Measurements from ENCODE around the gene TMEM44. TPM values are rescaled to one million over a fixed set of nuclear protein-coding genes. Genes with fewer than 3 reads are reported as not detected.
A peak's percentile ranks its signal among the peaks of the same experiment; 100 is the strongest.

TMEM44 gene
- total and polyA plus RNA-seq, 9 of the 15 experiments (the other 6 are each of a cell fraction or from before 2014, with no cell fraction given): 0.53 to 18.1 (median 11.3) TPM

DNA sequence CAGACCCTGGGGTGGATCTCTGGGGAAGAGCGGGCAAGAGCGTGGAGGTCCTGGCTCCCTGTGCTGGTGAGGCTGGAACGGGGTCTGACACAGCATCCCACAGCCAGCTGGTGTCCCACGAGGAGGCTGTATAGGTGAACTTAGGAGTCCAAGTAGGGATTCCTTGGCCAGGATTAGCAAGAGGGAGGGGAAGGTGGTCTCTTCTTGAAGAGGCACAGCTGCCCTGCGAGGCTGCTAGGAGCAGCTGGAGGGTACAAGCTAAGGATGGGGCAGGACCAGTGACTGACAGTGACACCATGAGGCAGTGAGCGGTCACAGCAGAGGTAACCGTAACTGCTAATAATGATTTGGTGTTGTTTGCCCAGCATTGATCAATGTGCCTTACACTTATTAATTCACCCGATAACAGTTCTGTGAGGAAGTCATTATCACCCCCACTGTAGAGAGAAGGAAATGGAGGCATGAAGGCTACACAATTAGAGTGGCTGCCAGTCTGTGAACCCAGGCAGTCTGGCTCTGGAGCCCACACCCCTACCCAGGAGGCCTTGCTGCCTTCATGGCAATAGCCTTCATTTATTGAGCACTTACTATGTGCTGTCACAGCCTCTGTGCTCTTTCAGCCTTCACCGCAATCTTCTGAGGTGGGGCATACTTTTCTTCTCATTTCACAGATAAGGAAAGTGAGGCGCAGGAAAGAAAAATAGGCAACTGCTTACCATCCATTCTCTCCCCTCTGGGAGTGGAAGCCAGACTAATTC lies 59.4 kb downstream of the TMEM44 start:
- Histone ChIP-seq H3K79me2 (ENCODE audit: control insufficient read depth, insufficient read depth, low read length) (no peaks in the 10 kb centered on the region), H3K4me3 (no peak overlapping the region), H3K4me1 (replicated peaks in 1 of 2; ENCODE audit: control insufficient read depth in 2 of 2, insufficient read depth in 2 of 2, low read length in 2 of 2) (peaks cover 39 to 53% of the 10 kb centered on the region in 2 experiments), H3K9ac (ENCODE audit: insufficient read depth in 1 of 2, low read depth in 2 of 2, low read length in 2 of 2) (peak overlapping the region in 1 of 2 experiments; percentile 39; a peak in 1 of 4 replicates), H3K27ac (ENCODE audit: extremely low read depth, low read depth, low read length) (no peak overlapping the region), H3K9me1 (ENCODE audit: control insufficient read depth, insufficient read depth, low read length) (peaks cover 2% of the 10 kb centered on the region), H3K36me3 (ENCODE audit: control insufficient read depth, insufficient read depth, low read length) (no peaks in the 10 kb centered on the region), H3K4me2 (ENCODE audit: insufficient read depth, low read length) (no peak overlapping the region; the same call in 1 of the 2 replicates), H4K20me1 (replicated peaks; ENCODE audit: control insufficient read depth, insufficient read depth, low read length) (no peaks in the 10 kb centered on the region), H3K27me3 (ENCODE audit: control insufficient read depth in 2 of 2, insufficient read depth in 2 of 2, low read length in 2 of 2) (no peaks in the 10 kb centered on the region), H3K9me3 (replicated peaks; ENCODE audit: control insufficient read depth, insufficient read depth, low read depth, low read length) (no peaks in the 10 kb centered on the region), H2AFZ (ENCODE audit: low read depth, low read length) (no peak overlapping the region)
- intact Hi-C loops (cut with micrococcal nuclease) (loop anchor here (1.0 to 5.0 kb wide), 3 partner anchors 53 to 242 kb away; no protein-coding TSS in a partner anchor), in situ Hi-C loops (cut with MboI) (no loop called here)
- ChIA-PET CTCF (ENCODE audit: low intra/inter-chr PET ratio) (interaction anchor here (0.6 to 1.0 kb wide), 3 partner anchors 97 to 102 kb away, joined by 3 to 5 read pairs (median 4); no protein-coding TSS in a partner anchor), POLR2A (interaction anchor here (0.8 to 1.0 kb wide), 2 partner anchors 18 to 84 kb away, joined by 4 read pairs; no protein-coding TSS in a partner anchor)
- peak; percentile 80 for ATAC-seq
- WGBS (ENCODE audit: insufficient coverage, low coverage, missing lambda C conversion rate): 25% methylated on average over 8 of the region's 10 CpGs
- peak; percentile 84 for FAIRE-seq
- BruUV-seq (replicated peaks): no TSS peak
- DNase-seq (ENCODE audit: extremely low read depth in 1 of 4, low spot score in 3 of 4): peak; percentile 33 to 70 (median 56)
- TF ChIP-seq SMC3 (conservative IDR thresholded peaks at IDR 0.05; ENCODE audit: insufficient read depth, low read depth, low read length) (peak; percentile 56; the same call in 1 of the 2 replicates), HNRNPK (IDR thresholded peaks at IDR 0.05; ENCODE audit: low read depth, low read length, poor library complexity, severe bottlenecking) (no peak), NR3C1 (CRISPR knock-in tag; IDR thresholded peaks at IDR 0.05) (no peak), MECOM (CRISPR knock-in tag; IDR thresholded peaks at IDR 0.05) (no peak), SMARCA4 (IDR thresholded peaks at IDR 0.05) (no peak), GATAD2A (IDR thresholded peaks at IDR 0.05) (no peak), ZNF121 (CRISPR knock-in tag; conservative IDR thresholded peaks at IDR 0.05) (no peak), ZNF347 (CRISPR knock-in tag; IDR thresholded peaks at IDR 0.05; ENCODE audit: low read depth) (no peak), SAFB2 (IDR thresholded peaks at IDR 0.05; ENCODE audit: borderline replicate concordance, low read depth, low read length, severe bottlenecking) (no peak)
- TF ChIP-seq, protein P1, sequence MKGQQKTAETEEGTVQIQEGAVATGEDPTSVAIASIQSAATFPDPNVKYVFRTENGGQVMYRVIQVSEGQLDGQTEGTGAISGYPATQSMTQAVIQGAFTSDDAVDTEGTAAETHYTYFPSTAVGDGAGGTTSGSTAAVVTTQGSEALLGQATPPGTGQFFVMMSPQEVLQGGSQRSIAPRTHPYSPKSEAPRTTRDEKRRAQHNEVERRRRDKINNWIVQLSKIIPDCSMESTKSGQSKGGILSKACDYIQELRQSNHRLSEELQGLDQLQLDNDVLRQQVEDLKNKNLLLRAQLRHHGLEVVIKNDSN (CRISPR knock-in tag; IDR thresholded peaks at IDR 0.05): peak; percentile 13; the same call in 1 of the 2 replicates
- TF ChIP-seq, protein P2, sequence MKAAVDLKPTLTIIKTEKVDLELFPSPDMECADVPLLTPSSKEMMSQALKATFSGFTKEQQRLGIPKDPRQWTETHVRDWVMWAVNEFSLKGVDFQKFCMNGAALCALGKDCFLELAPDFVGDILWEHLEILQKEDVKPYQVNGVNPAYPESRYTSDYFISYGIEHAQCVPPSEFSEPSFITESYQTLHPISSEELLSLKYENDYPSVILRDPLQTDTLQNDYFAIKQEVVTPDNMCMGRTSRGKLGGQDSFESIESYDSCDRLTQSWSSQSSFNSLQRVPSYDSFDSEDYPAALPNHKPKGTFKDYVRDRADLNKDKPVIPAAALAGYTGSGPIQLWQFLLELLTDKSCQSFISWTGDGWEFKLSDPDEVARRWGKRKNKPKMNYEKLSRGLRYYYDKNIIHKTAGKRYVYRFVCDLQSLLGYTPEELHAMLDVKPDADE (conservative IDR thresholded peaks at IDR 0.05; ENCODE audit: control insufficient read depth, low read depth, low read length): no peak
- TF ChIP-seq, protein P3, sequence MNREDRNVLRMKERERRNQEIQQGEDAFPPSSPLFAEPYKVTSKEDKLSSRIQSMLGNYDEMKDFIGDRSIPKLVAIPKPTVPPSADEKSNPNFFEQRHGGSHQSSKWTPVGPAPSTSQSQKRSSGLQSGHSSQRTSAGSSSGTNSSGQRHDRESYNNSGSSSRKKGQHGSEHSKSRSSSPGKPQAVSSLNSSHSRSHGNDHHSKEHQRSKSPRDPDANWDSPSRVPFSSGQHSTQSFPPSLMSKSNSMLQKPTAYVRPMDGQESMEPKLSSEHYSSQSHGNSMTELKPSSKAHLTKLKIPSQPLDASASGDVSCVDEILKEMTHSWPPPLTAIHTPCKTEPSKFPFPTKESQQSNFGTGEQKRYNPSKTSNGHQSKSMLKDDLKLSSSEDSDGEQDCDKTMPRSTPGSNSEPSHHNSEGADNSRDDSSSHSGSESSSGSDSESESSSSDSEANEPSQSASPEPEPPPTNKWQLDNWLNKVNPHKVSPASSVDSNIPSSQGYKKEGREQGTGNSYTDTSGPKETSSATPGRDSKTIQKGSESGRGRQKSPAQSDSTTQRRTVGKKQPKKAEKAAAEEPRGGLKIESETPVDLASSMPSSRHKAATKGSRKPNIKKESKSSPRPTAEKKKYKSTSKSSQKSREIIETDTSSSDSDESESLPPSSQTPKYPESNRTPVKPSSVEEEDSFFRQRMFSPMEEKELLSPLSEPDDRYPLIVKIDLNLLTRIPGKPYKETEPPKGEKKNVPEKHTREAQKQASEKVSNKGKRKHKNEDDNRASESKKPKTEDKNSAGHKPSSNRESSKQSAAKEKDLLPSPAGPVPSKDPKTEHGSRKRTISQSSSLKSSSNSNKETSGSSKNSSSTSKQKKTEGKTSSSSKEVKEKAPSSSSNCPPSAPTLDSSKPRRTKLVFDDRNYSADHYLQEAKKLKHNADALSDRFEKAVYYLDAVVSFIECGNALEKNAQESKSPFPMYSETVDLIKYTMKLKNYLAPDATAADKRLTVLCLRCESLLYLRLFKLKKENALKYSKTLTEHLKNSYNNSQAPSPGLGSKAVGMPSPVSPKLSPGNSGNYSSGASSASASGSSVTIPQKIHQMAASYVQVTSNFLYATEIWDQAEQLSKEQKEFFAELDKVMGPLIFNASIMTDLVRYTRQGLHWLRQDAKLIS (CRISPR knock-in tag; IDR thresholded peaks at IDR 0.05): no peak
- TF ChIP-seq, protein P4, sequence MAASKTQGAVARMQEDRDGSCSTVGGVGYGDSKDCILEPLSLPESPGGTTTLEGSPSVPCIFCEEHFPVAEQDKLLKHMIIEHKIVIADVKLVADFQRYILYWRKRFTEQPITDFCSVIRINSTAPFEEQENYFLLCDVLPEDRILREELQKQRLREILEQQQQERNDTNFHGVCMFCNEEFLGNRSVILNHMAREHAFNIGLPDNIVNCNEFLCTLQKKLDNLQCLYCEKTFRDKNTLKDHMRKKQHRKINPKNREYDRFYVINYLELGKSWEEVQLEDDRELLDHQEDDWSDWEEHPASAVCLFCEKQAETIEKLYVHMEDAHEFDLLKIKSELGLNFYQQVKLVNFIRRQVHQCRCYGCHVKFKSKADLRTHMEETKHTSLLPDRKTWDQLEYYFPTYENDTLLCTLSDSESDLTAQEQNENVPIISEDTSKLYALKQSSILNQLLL (CRISPR knock-in tag; IDR thresholded peaks at IDR 0.05; ENCODE audit: borderline replicate concordance): no peak
